H1 (cell line): ENCODE results near the gene GXYLT2.

Experiments used
- CTCF ChIP-seq, 3 experiments: IDR thresholded peaks; 1 replicate in 2 of 3; 2 replicates in 1 of 3; pipeline versions ENCODE4 v1.5.1 to v1.6.1; 2011; ENCODE audit warnings: low read length in 3 of 3, mild to moderate bottlenecking in 3 of 3, inconsistent platforms in 2 of 3, low read depth in 1 of 3, moderate library complexity in 1 of 3; ENCODE audit not compliant: insufficient read depth in 1 of 3; ENCODE audit errors: control extremely low read depth in 1 of 3
- JUN ChIP-seq: IDR thresholded peaks from 2 replicates; pipeline ENCODE4 v1.6.1; 2011; ENCODE audit warnings: low read depth, mild to moderate bottlenecking, improper control_type of control experiment, low read length
- MAX ChIP-seq: IDR thresholded peaks from 2 replicates; pipeline ENCODE4 v1.6.1; 2012; ENCODE audit warnings: inconsistent platforms
- RAD21 ChIP-seq, 2 experiments: IDR thresholded peaks in 1 of 2; conservative IDR thresholded peaks in 1 of 2; 2 replicates each; pipeline ENCODE4 v1.6.1; 2011; ENCODE audit warnings: low read depth in 2 of 2, low read length in 2 of 2, improper control_type of control experiment in 1 of 2, inconsistent platforms in 1 of 2, mild to moderate bottlenecking in 1 of 2, moderate library complexity in 1 of 2

- TF ChIP-seq MAX (peak; percentile 50), RAD21 (IDR thresholded peaks at IDR 0.05 in 1 of 2, conservative IDR thresholded peaks at IDR 0.05 in 1 of 2; ENCODE audit: low read depth in 2 of 2, low read length in 2 of 2) (no peak), JUN (no peak), CTCF (IDR thresholded peaks at IDR 0.05; ENCODE audit: control extremely low read depth in 1 of 3, insufficient read depth in 1 of 3, low read depth in 1 of 3, low read length in 3 of 3) (no peak)
Observed at GRCh38 chr3:72888546-72889309, 882 bp downstream of the GXYLT2 start.
